GM18498 (cell line): ENCODE measurements around the gene B4GALT4.
A peak's percentile ranks its signal among the peaks of the same experiment; 100 is the strongest.
"Not testable (repeated sequence)": the region's sequence is repeated elsewhere in the genome, so short reads cannot be mapped to it uniquely, and the experiment has no call there.

Experiments used
- ATAC-seq: cut with Tn5 transposase; IDR thresholded peaks from one replicate; pipeline ENCODE4 v1.9.1; 2021; ENCODE audit warnings: mild to moderate bottlenecking, moderate library complexity; ENCODE audit not compliant: unreplicated experiment

The B4GALT4 gene, protein sequence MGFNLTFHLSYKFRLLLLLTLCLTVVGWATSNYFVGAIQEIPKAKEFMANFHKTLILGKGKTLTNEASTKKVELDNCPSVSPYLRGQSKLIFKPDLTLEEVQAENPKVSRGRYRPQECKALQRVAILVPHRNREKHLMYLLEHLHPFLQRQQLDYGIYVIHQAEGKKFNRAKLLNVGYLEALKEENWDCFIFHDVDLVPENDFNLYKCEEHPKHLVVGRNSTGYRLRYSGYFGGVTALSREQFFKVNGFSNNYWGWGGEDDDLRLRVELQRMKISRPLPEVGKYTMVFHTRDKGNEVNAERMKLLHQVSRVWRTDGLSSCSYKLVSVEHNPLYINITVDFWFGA

DNA sequence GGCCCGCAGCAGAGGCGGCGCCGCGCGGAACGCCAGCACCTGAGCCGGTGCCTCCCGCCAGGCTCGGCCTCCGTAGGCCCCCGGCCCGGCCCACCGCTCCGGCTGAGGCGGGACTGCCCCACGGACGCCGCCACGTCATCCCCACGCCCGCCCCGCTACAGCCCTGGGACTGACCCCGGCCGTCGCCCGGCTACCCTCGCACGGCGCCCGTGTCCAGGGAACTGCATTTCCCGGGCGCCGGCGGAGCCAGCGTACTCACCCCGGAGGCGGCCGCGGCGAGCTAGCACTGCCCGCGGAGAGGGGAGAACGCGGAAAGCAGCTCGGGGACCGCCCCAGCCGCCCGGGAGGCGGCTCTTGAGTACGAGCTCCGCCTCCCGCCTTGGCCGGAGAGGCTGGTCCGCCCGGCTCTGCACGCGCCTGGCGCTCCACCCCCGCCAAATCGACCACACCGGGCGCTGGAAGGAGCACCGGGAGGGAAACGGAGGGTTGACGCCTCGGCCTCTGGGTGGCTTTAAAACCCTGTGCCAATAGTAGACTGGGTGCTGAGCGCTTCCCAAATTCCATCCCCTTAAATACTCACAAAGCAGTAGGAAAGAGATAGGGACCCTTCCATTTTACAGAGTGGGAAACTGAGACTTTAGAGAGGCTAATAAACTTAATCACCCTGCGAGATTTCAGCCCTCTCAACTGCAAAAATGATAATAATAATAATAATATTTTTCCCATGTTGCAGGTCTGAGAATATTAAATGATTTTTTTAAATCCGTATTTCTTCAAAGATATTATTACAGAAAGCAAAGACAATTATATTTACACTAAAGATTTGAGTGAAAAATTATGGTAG, at the start of gene B4GALT4:
TSS of gene B4GALT4 (minus strand) at position 288 of the 844 bp plus-strand sequence. CDS start 10,779 bp downstream, outside the sequence.
- ATAC-seq: peak; percentile 92

DNA sequence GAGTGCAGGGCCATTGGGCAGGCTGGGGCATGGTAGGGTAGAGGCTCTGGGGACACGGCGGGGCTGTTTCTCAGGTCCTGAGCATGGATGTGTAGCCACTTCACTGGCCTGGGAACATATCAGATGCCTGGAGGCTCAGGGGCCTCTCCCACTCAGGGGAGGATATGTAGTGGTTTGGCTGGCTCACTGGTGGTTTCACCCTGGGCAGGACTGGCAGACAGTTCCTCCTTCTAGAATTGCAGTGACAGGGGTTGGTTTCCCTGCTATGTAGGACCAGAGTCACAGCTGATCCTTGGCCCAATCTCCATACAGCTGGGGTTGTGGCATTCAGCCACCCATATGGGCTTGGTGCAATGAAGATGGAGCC, 48.7 kb upstream of the B4GALT4 start:
- ATAC-seq: no peak

DNA sequence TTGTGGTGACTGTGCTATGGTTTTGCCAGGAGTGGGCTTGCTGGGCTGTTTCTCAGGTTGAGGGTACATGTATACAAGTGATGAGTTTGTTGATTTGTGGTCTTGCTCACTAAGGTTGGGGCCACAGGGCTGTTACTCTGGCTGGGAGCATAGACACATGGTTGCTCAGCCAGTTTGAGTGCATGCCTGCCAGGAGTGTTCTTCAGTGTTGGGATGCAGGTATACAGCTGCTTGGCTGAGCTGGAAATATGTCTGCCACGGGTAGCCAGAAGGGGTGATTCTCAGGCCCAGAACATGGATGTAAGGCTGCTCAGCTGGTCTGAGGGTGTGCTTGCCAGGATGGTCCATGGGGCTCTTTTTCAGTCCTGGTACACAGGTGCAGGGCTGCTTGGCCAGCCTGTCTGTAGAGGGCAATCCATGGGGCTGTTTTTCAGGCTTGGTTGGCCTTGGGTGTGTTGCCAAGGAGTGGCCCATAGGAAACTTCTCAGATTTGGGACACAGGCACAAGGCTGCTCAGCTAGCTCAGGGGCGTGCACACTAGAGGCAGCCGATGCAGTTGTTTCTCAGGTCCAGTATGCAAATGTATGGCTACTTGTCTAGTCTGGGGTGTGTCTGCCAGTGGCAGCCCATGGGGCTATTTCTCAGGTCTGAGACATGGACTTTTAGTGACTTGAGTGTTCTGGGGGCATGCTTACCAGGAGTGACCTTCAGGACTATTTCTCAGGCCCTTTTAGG, 48.2 kb upstream of the B4GALT4 start:
- ATAC-seq: no peak

DNA sequence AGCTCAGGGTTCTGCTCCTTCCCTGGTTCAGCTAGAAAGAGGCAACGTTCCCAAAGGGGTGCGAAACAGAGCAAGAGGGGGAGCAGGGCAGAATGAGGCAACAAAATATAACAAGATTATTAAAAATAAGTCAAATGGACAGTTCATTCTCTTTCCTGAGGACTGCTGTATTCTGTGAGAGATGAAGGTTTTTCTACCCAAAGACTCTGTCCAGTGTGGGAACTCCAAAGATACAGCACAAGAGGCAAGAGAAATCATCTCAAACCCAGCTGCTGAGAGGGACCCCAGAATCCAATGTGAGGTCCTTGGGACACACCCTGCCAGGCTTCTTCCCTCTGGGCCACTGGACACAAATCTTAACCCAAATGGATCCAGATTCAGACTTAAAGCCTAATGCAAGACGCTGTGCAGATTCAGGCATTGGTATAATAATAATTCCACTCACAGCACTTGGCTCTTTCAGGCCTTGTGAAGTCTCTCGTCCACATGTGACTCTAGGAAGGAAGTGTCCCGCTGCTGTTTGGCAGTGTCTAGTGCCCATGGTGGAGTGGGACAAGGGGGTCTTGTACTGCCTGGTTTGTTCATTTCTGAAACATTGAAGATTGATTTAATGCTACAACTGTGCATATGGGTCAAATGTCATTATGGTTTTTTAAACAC, 39.0 kb upstream of the B4GALT4 start:
- ATAC-seq: no peak

DNA sequence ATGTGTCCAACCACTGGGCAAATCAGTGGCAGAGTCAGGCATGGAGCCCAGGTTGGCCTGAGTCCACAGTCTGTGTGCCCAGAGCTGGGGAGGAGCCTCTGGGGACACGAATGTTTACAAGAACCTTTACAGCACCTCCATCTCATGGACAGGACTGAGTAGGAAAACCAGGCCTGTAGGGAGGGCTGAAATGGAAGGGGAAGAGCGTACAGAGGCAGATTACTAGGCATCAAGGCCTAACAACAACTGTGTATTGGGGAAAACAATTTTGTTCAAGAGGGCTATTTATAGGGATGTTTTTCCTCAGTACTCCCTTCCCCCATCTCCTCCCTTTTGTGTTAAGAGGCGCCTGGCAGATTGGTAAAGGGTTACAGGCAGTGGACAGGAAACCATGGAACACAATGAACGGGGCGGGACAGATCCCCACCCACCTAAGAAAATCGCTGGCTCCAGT, 38.5 kb upstream of the B4GALT4 start:
- no peak for ATAC-seq

DNA sequence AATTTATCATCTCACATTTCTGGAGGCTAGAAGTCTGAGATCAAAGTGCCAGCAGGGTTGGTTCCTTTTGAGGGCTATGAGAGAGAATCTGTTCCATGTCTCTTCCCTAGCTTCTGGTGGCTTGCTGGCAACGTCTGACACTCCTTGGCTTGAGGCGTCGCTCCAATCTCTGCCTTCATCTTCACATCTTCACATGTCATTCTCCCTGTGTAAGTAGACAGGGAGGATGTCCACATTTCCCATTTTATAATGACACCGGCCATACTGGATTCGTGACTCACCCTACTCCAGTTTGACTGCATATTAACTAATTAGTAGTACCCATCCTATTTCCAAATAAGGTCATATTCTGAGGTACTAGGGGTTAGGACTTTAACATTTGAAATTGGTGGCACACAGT, 36.0 kb upstream of the B4GALT4 start:
- no peak for ATAC-seq

DNA sequence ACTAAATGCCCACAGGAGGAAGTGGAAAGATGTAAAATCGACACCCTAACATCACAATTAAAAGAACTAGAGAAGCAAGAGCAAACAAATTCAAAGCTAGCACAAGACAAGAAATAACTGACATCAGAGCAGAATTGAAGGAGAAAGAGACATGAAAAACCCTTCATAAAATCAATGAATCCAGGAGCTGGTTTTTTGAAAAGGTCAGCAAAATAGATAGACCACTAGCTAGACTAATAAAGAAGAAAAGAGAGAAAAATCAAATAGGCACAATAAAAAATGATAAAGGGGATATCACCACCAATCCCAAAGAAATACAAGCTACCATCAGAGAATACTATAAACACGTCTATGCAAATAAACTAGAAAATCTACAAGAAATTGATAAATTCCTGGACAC, 29.5 kb upstream of the B4GALT4 start:
- ATAC-seq: not testable (repeated sequence)

DNA sequence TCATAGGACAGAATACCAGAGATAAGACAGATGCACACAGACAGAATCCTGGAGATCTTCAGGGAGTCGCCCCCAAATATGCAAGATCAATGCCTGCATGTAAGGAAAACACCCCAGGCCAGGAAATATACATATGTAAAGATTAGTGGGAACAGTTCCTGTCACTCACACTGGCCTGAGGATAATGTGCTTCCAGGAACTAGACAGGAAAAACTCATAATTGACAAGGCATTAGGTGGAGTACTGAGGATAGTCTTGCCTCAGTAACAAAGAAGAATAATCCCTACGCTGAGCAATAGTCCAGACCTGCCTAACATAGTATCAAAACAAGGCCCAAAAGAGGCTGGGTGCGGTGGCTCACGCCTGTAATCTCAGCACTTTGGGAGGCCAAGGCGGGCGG, 20.4 kb upstream of the B4GALT4 start:
- ATAC-seq: no peak

DNA sequence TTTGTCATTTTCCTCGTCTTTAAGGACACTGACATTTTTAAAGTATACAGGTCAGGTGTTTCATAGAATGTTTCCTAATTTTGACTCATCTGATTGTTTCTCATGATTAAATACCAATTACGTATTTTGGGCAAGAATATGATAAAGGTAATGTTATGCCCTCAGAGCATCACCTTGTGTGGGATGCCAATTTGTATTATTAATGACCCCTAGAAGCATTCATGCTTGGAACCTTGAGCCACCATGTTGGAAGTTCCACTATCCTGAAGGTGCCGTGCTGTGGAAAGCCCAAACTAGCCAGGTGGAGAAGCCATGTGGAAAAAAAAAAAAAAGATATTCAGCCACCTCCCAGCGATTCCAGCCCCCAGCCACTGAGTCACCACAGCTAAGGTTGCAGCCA, 19.1 kb upstream of the B4GALT4 start:
- no peak for ATAC-seq

DNA sequence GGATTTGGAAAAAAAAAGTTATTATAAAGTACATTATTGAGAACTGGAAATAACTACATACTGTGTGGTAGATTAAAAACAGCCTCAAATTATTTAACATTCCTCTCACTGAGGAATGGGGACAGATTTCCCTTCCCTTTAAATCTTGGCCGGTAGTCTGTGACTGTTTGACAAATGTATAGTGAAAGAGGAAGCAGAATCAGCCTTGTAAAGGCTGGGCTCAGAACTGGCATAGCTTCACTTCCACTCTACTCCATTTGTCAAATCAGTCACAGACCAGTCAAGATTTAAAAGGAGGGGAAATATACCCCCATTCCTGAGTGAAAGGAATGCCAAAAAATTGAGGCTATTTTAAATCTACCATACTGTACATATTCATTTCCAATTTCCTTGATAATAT, 18.2 kb upstream of the B4GALT4 start:
- peak; percentile 96 for ATAC-seq

DNA sequence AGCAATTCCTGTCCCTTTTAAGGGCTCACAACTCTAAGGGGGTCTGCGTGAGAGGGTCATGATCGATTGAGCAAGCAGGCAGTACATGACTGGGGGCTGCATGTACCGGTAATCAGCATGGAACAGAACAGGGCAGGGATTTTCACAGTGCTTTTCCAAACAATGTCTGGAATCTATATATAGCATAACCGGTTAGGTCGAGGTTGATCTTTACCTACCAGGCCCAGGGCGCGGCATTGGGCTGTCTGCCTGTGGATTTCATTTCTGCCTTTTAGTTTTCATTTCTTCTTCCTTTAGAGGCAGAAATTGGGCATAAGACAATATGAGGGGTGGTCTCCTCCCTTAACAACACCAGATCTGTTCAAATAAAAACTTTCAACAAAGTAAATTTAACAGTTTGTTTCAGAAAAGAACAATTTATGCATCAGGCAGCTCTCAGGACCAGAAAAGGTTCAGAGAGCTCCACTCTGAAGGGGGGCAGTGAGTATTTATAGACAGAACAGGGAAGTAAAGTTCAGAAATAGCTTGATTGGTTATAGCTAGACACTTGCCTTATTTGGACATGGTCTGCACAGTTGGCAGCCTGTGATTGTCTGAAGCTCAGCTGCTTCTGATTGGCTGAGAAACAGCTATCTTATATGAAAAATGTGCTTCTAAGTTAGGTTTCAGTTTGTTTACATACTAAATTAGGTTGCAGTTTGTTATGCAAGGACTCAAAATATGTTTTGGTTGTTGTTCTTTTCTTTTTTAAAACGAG, 17.2 kb upstream of the B4GALT4 start:
- peak; percentile 64 for ATAC-seq

DNA sequence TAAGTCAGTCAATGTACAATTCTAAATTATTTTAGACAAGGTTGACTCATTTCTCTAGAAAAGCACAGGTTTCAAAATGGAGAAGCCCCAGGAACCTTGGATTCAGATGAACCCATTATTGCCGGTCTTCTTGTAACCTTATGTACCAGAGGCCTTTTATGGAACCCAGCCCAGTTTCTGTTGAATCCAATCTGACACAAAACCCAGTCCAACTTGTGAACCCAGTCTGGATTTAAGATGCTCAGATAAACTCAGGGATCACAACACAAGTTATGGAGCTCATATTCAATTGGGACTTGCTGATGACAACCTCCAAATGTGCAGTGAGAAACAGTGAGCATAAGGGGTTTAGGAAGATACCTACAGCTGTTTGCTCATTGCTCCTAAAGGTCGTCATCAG, 16.4 kb upstream of the B4GALT4 start:
- ATAC-seq: no peak

DNA sequence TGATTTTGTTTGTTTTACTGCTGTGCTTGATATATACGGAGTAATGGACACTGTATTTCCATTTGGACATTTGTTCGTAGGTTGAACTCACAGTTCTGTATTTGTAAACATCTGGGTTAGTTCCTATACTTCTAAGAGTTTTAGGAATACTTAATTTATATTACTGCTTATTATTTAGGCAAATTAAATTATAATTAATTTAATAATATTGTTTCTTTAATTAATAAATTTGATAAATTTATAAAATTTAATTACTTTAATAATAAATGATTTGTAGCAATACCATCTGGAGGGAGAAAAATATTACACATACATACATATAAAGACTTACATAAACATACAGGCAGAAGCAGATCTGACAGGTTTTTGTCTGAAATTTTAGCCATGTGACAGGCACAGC, 14.5 kb upstream of the B4GALT4 start:
- ATAC-seq: no peak

DNA sequence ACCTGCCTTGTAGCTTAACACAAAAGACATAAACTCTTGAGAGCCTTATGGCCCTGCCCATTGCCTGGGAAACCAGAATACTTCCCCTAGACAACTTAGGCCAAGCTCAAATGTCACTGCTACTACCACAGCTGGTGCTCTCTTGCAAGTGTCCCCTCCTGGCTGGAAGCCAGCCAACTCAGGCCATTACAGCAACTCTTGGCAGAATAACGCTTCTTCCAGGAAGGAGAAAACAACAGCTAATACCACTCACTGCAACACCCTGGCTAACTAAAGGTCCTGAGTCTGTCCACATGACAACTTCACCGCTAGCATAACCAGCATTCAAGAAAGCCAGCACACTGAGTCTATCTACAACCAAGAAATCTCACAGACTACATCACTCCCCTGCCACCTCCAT, 5.1 kb upstream of the B4GALT4 start:
- ATAC-seq: no peak

DNA sequence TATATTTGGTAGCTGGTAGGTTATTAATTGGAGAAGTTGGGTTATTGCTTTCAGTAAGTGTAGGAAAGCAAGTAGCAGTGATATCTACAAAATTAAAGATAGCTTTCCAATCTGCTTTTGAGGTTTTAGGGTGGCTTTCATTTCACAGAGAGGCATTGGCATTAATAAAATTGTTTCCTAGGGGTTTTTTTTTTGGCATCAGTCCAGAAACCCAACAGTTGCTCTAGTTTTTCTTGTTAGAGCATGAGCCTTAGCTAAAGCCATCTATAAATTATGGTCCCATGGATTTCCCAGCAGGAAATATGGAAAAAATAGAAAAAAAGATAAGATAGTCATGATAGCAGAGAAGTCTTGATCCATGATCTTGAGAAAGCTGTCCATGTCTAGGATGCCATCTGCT, 3.0 kb upstream of the B4GALT4 start:
- no peak for ATAC-seq

DNA sequence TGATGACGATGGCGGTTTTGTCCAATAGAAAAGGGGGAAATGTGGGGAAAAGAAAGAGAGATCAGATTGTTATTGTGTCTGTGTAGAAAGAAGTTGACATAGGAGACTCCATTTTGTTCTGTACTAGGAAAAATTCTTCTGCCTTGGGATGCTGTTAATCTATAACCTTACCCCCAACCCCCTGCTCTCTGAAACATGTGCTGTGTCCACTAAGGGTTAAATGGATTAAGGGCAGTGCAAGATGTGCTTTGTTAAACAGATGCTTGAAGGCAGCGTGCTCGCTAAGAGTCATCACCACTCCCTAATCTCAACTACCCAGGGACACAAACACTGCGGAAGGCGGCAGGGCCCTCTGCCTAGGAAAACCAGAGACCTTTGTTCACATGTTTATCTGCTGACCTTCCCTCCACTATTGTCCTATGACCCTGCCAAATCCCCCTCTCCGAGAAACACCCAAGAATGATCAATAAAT, 2.4 kb upstream of the B4GALT4 start:
- ATAC-seq: not testable (repeated sequence)

DNA sequence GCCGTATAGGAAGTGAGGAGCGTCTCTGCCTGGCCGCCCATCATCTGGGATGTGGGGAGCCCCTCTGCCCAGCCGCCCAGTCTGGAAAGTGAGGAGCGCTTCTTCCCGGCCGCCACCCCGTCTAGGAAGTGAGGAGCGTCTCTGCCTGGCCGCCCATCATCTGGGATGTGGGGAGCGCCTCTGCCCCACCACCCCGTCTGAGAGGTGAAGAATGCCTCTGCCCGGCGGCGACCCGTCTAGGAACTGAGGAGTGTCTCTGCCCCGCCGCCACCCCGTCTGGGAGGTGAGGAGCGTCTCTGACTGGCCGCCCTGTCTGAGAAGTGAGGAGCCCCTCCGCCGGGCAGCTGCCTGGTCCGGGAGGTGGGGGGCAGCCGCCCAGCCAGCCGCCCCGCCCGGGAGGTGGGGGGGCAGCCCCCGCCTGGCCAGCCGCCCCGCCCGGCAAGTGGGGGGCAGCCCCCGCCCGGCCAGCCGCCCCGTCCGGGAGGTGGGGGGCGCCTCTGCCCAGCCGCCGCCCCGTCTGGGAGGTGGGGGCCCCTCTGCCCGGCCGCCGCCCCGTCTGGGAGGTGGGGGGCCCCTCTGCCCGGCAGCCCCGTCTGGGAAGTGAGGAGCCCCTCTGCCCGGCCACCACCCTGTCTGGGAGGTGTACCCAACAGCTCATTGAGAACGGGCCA, 1.8 kb upstream of the B4GALT4 start:
- ATAC-seq: not testable (repeated sequence)

DNA sequence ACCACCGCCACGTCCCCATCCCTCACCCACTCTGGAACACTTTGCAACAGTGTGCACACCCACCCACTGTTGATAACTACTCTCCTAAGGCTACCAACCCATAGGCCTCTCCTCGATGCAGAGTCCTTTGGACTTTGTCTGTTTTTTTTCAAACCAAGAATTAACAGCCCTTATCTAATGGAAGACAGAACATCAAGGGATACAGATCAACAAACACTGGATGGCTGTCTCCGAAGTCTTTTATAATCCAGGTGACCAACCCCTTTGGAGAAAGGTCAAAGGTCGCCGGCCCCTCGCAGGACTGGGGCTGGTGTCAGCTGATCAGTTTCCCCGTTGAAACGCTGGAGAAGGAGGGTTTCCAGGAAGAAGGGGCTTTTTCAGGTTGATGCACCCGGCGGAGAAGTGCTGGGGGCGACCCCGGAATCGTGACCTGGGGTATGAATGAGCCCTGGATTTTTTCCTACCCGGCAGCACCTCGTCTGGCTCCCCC, 532 bp downstream of the B4GALT4 start:
- peak; percentile 21 for ATAC-seq

DNA sequence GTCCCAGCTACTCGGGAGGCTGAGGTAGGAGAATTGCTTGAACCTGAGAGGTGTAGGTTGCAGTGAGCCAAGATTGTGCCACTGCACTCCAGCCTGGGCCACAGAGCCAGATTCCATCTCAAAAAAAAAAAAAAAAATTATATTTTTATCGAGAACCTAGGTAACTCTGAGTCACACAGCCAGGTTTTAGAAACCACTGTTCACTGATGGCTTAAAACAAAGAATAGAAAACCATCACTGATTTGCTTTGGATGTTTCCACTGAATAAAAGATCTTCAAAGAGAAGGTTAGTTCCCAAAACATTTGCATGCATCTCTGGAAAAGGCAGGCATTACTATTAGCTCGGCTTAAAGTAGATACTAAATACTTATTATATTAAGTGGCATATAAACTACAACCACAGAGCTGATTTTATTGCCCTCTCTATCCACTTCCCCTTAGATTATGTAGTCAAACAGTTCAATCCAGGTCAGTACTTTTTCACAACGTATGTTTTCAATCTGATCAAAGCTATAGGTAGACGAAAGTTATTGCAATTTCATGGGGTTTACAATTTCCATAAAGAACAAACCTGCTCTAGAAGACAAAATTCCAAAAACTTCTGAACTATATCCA, 1.4 kb downstream of the B4GALT4 start:
- ATAC-seq: no peak
